ACC112 (cell line): ENCODE data around the gene KSR2.

Experiments
- H2AFZ ChIP-seq: fragments of 200-600 bp; sonication (generic); one replicate; pipeline ENCODE4 v1.6.0; 2017; ENCODE audit warnings: antibody characterized with exemption, low read length; ENCODE audit not compliant: unreplicated experiment
- H3K27ac ChIP-seq: fragments of 200-600 bp; sonication (generic); 2 replicates; pipeline ENCODE4 v1.5.1; 2014; ENCODE audit warnings: low read depth, mild to moderate bottlenecking, antibody characterized with exemption, low read length, moderate library complexity
- H3K27me3 ChIP-seq: fragments of 200-600 bp; sonication (generic); 2 replicates; pipeline ENCODE4 v1.6.1; 2014; ENCODE audit warnings: mild to moderate bottlenecking, antibody characterized with exemption, low read length, moderate library complexity, mixed read lengths; ENCODE audit not compliant: insufficient read depth
- H3K36me3 ChIP-seq: fragments of 200-600 bp; sonication (generic); 2 replicates; pipeline ENCODE4 v1.6.1; 2016; ENCODE audit warnings: mild to moderate bottlenecking, antibody characterized with exemption, low read length, moderate library complexity, mixed read lengths; ENCODE audit not compliant: insufficient read depth
- H3K4me1 ChIP-seq: fragments of 200-600 bp; sonication (generic); one replicate; pipeline ENCODE4 v1.6.1; 2016; ENCODE audit warnings: low read length, mixed read lengths; ENCODE audit not compliant: insufficient read depth, unreplicated experiment, control insufficient read depth
- H3K4me3 ChIP-seq: fragments of 200-600 bp; sonication (generic); 2 replicates; pipeline ENCODE4 v1.5.1; 2014; ENCODE audit warnings: mild to moderate bottlenecking, low read depth, low read length
- H3K79me2 ChIP-seq: fragments of 200-600 bp; sonication (generic); one replicate; pipeline ENCODE4 v1.6.0; 2016; ENCODE audit warnings: low read length; ENCODE audit not compliant: control insufficient read depth, unreplicated experiment, insufficient read depth

Gene KSR2

DNA sequence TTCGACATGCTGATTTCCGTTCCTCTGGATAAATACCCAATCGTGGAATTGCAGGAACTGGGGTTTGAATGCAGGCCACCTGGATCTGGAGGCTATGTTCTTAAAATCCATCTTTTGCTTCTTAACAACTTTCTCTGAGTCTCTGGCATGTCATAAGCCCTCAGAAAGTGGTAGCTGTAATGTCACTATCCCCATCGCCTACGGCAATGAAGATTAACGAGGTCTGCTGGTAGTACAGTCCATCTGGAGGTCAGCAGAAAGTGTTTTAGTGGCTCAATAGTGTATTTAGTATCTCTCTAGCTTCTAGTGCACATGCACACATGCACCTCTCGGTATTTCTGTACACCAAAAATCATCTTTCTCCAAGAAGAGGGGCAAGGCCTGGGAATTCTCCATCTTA, 477.1 kb downstream of the KSR2 start:
- no peak overlapping the region for H3K4me3 ChIP-seq
- no peaks in the 10 kb centered on the region for H3K79me2 ChIP-seq
- no peaks in the 10 kb centered on the region for H3K27me3 ChIP-seq
- no peaks in the 10 kb centered on the region for H3K4me1 ChIP-seq
- no peaks in the 10 kb centered on the region for H3K36me3 ChIP-seq
- no peak overlapping the region for H2AFZ ChIP-seq
- no peak overlapping the region for H3K27ac ChIP-seq

DNA sequence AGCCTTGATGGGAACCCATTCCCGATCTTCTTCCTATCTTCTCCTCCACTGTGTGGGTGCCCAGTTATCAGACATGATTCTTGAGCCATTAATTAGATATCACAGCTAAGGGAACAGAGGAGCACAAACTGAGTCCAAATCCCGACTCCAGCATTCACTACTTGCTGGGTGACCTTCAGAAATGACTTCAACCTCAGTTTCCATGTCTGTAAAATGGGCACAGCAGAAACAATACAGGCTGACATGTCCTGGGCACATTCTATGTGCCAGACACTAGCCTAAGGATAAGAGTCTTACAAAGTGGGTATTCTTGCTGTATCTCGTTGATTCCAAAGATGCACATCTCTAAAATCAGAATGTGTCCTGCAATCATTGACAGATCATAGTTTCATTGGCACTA, 478.7 kb downstream of the KSR2 start:
- H3K27me3 ChIP-seq: no peaks in the 10 kb centered on the region
- no peaks in the 10 kb centered on the region for H3K4me1 ChIP-seq
- H3K27ac ChIP-seq: no peak overlapping the region
- H3K4me3 ChIP-seq: no peak overlapping the region
- no peak overlapping the region for H2AFZ ChIP-seq
- no peaks in the 10 kb centered on the region for H3K36me3 ChIP-seq
- no peaks in the 10 kb centered on the region for H3K79me2 ChIP-seq

DNA sequence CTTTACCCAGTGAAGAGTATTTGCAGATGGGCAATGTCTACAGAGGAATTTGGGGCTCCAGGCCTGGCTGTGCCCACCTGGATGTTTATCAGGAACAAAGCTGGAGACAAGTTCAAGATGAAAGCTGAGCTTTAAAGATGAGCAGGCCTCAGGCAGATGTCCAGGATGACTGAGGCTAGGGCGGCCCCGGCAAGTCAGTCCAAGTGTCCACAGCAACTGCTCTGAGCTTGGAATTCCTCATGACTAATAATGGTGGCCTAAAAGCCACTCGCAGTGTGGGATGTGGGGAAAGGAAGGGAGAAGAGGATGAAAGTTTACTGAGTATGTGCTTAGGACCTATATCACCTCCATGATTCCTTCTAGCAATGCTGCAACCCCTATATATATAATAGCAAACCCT, 479.1 kb downstream of the KSR2 start:
- no peaks in the 10 kb centered on the region for H3K27me3 ChIP-seq
- no peak overlapping the region for H3K4me3 ChIP-seq
- no peak overlapping the region for H2AFZ ChIP-seq
- H3K79me2 ChIP-seq: no peaks in the 10 kb centered on the region
- H3K27ac ChIP-seq: no peak overlapping the region
- no peaks in the 10 kb centered on the region for H3K4me1 ChIP-seq
- no peaks in the 10 kb centered on the region for H3K36me3 ChIP-seq

DNA sequence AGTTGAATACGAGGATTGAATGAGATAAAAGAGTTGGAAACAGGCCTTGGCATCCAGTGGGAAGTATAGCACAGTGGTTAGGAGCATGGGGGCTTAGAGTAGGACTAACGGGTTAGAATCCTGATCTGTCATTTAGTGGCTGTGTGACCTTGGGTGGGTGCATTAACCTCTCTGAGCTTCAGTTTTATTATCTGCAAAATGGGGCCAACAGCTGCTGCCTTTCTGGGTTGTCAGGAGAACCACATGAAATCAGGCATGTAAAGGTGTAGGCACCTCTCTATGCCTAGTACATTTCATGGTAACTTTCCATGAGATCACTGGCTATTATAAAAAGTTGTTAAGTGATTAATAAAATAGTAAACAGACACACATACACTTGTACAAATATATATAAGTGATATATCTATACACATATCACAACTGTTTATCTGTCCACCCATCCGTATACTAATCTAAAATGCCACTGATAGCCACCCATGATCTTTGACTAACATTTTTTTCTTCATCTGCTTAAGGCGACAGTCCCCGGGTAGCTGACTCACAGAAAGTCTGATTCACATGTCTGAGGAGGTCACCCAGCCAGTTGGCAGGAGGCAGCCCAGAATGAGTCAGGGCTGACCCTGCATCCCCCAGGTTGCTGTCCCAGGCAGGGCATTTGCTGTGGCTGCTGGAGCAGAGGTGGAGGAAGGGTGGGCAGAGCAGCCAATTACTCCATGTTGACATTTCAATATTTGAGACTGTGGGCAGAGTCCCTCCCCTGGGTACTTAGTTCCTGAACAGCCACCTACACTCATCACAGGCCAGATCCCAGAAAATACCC, 481.7 kb downstream of the KSR2 start:
- Histone ChIP-seq H3K4me3 (no peak overlapping the region), H2AFZ (no peak overlapping the region), H3K4me1 (no peaks in the 10 kb centered on the region), H3K79me2 (no peaks in the 10 kb centered on the region), H3K27ac (no peak overlapping the region), H3K36me3 (no peaks in the 10 kb centered on the region), H3K27me3 (no peaks in the 10 kb centered on the region)

DNA sequence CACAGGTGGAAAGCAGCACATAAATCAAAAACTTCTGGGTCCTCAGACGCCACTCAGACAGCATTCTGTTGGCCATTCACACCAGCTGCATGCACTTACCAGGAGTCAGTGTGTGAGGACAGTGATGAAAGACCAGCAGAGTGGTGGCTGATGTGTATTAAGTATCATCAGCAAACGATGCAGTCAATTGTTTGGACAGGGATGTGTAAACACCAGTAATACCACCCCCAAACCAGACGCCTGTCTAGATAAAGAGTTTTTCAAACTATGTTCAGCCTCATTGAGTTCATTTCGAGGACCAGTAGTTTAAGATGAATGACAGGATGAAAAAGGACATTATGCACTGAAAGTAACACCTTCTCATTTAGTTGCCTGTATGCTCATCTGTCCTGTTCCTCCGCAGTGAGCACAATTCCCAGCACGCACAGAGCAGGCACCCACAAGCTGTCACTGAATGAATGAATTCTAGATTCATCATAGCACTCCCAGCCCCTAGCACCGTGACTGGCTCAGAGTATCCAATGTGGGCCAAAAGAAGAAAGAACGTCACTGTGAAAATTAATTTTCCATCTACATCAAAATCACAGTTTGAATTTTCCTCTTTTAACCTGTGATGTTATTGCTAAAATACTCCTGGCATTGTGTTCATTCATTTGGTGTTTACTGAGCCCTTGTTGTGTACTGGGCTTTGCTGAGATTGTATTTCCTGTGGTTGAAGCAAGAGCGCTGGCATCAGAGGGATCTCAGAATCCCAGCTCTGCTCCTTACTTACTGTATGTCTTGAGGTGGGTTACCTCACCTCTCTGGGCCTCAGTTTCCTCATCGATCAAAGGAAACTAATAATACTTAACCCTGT, 482.6 kb downstream of the KSR2 start:
- H3K4me1 ChIP-seq: no peaks in the 10 kb centered on the region
- H3K36me3 ChIP-seq: no peaks in the 10 kb centered on the region
- no peak overlapping the region for H3K27ac ChIP-seq
- H3K27me3 ChIP-seq: no peaks in the 10 kb centered on the region
- no peak overlapping the region for H3K4me3 ChIP-seq
- no peaks in the 10 kb centered on the region for H3K79me2 ChIP-seq
- no peak overlapping the region for H2AFZ ChIP-seq

DNA sequence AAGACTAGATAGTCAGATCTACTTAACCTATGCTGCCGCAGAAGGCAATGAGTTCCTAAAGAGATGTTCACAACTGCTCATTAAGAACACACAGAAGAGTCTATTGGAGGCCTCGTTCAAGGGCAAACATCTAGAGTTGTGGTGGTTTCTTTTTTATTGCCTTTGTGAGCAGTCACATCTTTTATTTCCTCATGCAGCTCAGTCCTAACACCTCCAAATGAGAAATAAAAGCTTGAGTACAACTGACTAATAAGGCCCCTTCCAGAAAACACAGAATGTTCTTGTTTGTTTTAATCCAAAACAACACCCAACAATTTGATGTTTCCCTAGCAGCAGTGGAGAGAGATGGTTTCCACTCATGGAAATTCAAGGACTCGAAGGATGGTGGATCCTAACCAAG, 483.9 kb downstream of the KSR2 start:
- no peaks in the 10 kb centered on the region for H3K27me3 ChIP-seq
- no peak overlapping the region for H3K27ac ChIP-seq
- no peaks in the 10 kb centered on the region for H3K79me2 ChIP-seq
- H2AFZ ChIP-seq: no peak overlapping the region
- H3K4me3 ChIP-seq: no peak overlapping the region
- H3K36me3 ChIP-seq: no peaks in the 10 kb centered on the region
- H3K4me1 ChIP-seq: no peaks in the 10 kb centered on the region

DNA sequence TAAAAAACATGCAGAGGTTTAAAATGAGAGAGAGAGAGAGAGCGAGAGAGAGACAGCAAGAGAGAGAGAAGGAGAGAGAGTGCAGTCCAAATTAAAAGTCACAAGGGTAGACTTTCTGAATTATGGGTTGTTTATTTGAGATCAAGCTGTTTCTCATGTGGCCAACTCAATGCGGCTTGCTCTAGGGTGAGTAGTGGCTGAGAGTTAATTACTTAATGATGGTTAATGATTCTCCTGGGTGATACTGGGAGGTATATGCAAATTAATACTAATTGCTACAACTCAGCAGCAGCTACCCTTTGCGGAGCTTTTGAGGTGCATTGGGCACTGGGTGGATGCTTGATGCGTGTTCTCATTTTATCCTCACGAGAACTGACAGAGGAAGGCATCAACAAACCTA, 485.3 kb downstream of the KSR2 start:
- Histone ChIP-seq H3K27me3 (no peaks in the 10 kb centered on the region), H2AFZ (no peak overlapping the region), H3K4me3 (no peak overlapping the region), H3K36me3 (no peaks in the 10 kb centered on the region), H3K27ac (no peak overlapping the region), H3K4me1 (no peaks in the 10 kb centered on the region), H3K79me2 (no peaks in the 10 kb centered on the region)

DNA sequence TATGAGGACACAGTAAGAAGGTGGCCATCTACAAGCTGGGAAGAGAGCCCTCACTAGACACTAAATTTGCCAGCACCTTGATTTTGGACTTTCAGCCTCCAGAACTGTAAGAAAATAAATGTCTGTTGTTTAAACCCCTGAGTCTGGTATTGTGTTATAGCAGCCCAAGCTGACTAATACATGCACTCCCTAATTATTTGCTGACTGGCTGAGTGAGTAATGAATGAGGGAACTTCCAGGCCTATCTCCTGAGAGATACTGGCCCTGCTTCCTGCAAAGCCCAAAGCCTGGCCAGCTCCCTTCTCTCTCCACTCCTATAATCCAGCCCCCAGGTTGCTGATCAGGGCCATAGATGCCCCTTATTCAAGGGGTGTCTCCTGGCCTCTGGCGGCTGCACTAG, 487.3 kb downstream of the KSR2 start:
- Histone ChIP-seq H3K4me1 (no peaks in the 10 kb centered on the region), H3K36me3 (no peaks in the 10 kb centered on the region), H3K79me2 (no peaks in the 10 kb centered on the region), H2AFZ (no peak overlapping the region), H3K27ac (no peak overlapping the region), H3K4me3 (no peak overlapping the region), H3K27me3 (no peaks in the 10 kb centered on the region)

DNA sequence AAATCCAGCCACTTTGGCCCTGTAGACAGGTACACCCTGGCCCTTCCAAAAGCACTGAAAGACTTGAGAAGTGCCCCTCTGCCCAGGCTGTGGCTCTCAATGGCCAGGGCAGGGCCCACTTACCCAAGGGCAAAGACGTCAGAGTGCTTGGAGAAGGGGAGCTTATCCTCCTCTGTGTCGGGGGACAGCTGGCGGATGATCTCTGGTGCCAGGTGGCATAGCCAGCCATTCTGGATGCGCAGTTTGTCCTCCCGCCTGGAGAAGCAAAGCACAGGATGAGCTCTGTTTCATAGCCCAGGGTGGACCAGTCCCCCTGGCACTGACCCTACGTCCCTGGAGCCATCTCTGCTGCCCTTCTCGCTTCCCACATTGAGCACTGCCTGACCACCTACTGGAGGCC, 492.4 kb downstream of the KSR2 start:
- no peak overlapping the region for H3K4me3 ChIP-seq
- H3K79me2 ChIP-seq: no peaks in the 10 kb centered on the region
- no peak overlapping the region for H3K27ac ChIP-seq
- H3K4me1 ChIP-seq: no peaks in the 10 kb centered on the region
- H3K27me3 ChIP-seq: no peaks in the 10 kb centered on the region
- H3K36me3 ChIP-seq: no peaks in the 10 kb centered on the region
- no peak overlapping the region for H2AFZ ChIP-seq

DNA sequence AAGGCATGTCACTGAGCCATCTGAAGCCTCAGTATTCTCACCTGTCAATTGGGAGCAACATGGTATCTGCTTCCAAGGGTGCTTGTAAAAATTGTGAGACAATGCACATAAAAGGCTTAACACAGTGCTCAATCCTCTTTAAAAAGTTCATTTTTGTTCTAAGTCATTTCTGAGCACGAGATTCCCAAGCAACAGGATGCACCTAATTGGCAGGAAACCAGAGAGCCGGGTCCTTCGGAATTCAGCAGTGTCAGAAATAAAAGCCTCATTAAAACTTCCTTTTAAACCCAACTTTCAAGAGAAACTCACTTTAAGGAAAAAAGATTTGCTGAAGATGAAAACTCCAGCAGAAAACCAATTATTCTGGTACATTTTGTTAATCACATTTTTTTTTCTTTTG, 494.9 kb downstream of the KSR2 start:
- Histone ChIP-seq H3K4me3 (no peak overlapping the region), H2AFZ (no peak overlapping the region), H3K27ac (no peak overlapping the region), H3K27me3 (no peaks in the 10 kb centered on the region), H3K4me1 (no peaks in the 10 kb centered on the region), H3K79me2 (no peaks in the 10 kb centered on the region), H3K36me3 (no peaks in the 10 kb centered on the region)

DNA sequence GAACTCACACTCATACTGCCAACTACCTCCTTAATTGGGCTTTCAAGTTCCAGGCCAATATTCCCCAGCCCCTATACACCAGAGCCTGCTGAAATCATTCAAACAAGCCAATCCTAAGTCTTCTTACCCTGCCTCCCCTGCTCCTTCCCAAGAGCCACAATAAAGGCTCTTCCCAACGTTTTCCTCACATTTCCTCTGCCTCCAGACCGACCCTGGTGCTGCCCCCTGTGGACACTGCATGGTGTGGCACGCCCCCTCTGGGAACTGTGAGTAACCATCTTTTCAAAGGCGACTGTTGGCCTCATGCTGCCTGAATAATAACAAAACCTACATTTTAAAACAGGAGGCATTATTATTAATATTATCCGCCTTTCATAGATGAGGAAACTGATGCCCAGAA, 495.8 kb downstream of the KSR2 start:
- Histone ChIP-seq H3K4me1 (no peaks in the 10 kb centered on the region), H2AFZ (no peak overlapping the region), H3K27me3 (no peaks in the 10 kb centered on the region), H3K36me3 (no peaks in the 10 kb centered on the region), H3K27ac (no peak overlapping the region), H3K4me3 (no peak overlapping the region), H3K79me2 (no peaks in the 10 kb centered on the region)
